GM18951 (cell line): ENCODE measurements around the gene EEPD1.
"Not testable (repeated sequence)": the region's sequence is repeated elsewhere in the genome, so short reads cannot be mapped to it uniquely, and the experiment has no call there.

Source experiments
- POLR2A ChIP-seq: IDR thresholded peaks from 4 replicates; pipeline ENCODE4 v1.6.1; 2011; ENCODE audit warnings: mild to moderate bottlenecking; ENCODE audit not compliant: insufficient read length, insufficient read depth; ENCODE audit errors: extremely low read depth
- in situ Hi-C: fragments of 300-500 bp; cut with MboI; formaldehyde crosslinking; loops from one replicate; pipeline ENCODE4 v1.12.0; 2022; ENCODE audit warnings: low sequenced_read_pairs, mixed read lengths, inconsistent platforms; ENCODE audit not compliant: unreplicated experiment

Gene EEPD1

GRCh38 chr7:36312915-36313334 lies 159.9 kb downstream of the EEPD1 start:
- in situ Hi-C loops = no loop called here

GRCh38 chr7:36313607-36314006 lies 160.6 kb downstream of the EEPD1 start:
- in situ Hi-C loops = no loop called here
- TF ChIP-seq POLR2A = no peak

More at GRCh38 chr7:36312915-36313334, 159.9 kb downstream of the EEPD1 start:
- no peak for TF ChIP-seq POLR2A

GRCh38 chr7:36314491-36314890 lies 161.4 kb downstream of the EEPD1 start:
- TF ChIP-seq POLR2A = no peak
- in situ Hi-C loops = no loop called here

GRCh38 chr7:36315309-36315944 lies 162.4 kb downstream of the EEPD1 start:
- in situ Hi-C loops = no loop called here

GRCh38 chr7:36316319-36316718 lies 163.3 kb downstream of the EEPD1 start:
- in situ Hi-C loops = no loop called here
- no peak for TF ChIP-seq POLR2A

More at GRCh38 chr7:36315309-36315944, 162.4 kb downstream of the EEPD1 start:
- TF ChIP-seq POLR2A = no peak

GRCh38 chr7:36317276-36317675 lies 164.2 kb downstream of the EEPD1 start:
- no peak for TF ChIP-seq POLR2A
- in situ Hi-C loops = no loop called here

GRCh38 chr7:36318116-36318515 lies 165.1 kb downstream of the EEPD1 start:
- in situ Hi-C loops = no loop called here
- no peak for TF ChIP-seq POLR2A

- in situ Hi-C loops = not testable (repeated sequence)
These were observed 168.2 kb downstream of the EEPD1 start for GRCh38 chr7:36321284-36321683.

GRCh38 chr7:36336390-36336789 lies 183.3 kb downstream of the EEPD1 start:
- in situ Hi-C loops = no loop called here
- TF ChIP-seq POLR2A = no peak

- in situ Hi-C loops = no loop called here
These were observed 185.2 kb downstream of the EEPD1 start for GRCh38 chr7:36338256-36338655.

GRCh38 chr7:36343548-36343947 lies 190.5 kb downstream of the EEPD1 start:
- in situ Hi-C loops = no loop called here
- TF ChIP-seq POLR2A = no peak

More at GRCh38 chr7:36338256-36338655, 185.2 kb downstream of the EEPD1 start:
- TF ChIP-seq POLR2A = no peak

- in situ Hi-C loops = no loop called here
- TF ChIP-seq POLR2A = no peak
These were observed 191.6 kb downstream of the EEPD1 start for GRCh38 chr7:36344622-36345021.

- in situ Hi-C loops = no loop called here
These were observed 193.3 kb downstream of the EEPD1 start for GRCh38 chr7:36346260-36346831.

GRCh38 chr7:36348256-36348655 lies 195.2 kb downstream of the EEPD1 start:
- in situ Hi-C loops = no loop called here
- TF ChIP-seq POLR2A = no peak

More at GRCh38 chr7:36346260-36346831, 193.3 kb downstream of the EEPD1 start:
- TF ChIP-seq POLR2A = no peak
